Endometrial microvascular endothelial cells (primary cell): ENCODE results near the gene ZNF3. TPM values are rescaled to one million over a fixed set of nuclear protein-coding genes. Genes with fewer than 3 reads are reported as not detected.

Experiments used
- in situ Hi-C: cut with HindIII; loops from 2 replicates; pipeline ENCODE4 v1.10.0; 2017; ENCODE audit warnings: low sequenced_read_pairs, low pct_unique_long_range_greater_than_20kb; ENCODE audit errors: inconsistent ontology term
- total RNA-seq: library from RNA; depleted of rRNA; stranded (reverse); fragments of >200 nt; gene quantifications from one replicate; pipeline ENCODE4 v1.2.3, GENCODE V29; 2015; ENCODE audit errors: inconsistent ontology term

The ZNF3 gene
- total RNA-seq, 1 donor from 2014 or later = 14.9 TPM

- in situ Hi-C loops = no loop called here
These were observed 30.4 kb upstream of the ZNF3 start for GRCh38 chr7:100111914-100112313.

GRCh38 chr7:100111156-100111555 is 29.6 kb upstream of the ZNF3 start:
- in situ Hi-C loops = no loop called here

GRCh38 chr7:100109521-100110163 is 28.1 kb upstream of the ZNF3 start:
- in situ Hi-C loops = no loop called here

- in situ Hi-C loops = no loop called here
These were observed 26.4 kb upstream of the ZNF3 start for GRCh38 chr7:100107890-100108289.

- in situ Hi-C loops = no loop called here
These were observed 25.7 kb upstream of the ZNF3 start for GRCh38 chr7:100107125-100107737.

GRCh38 chr7:100106633-100107032 is 25.1 kb upstream of the ZNF3 start:
- in situ Hi-C loops = no loop called here

GRCh38 chr7:100105534-100105933 is 24.0 kb upstream of the ZNF3 start:
- in situ Hi-C loops = no loop called here

GRCh38 chr7:100102950-100103840 is 21.7 kb upstream of the ZNF3 start:
- in situ Hi-C loops = no loop called here

- in situ Hi-C loops = no loop called here
These were observed 19.7 kb upstream of the ZNF3 start, which contains the start of the genes AP4M1 and MCM7 for GRCh38 chr7:100101016-100101862. Gene AP4M1 (plus strand): TSS chr7:100101643. CDS start chr7:100101715, 72 bp downstream. Gene MCM7 (minus strand): TSS chr7:100101397. CDS start chr7:100101294, 103 bp downstream.

GRCh38 chr7:100100420-100101015 is 19.0 kb upstream of the ZNF3 start:
- in situ Hi-C loops = no loop called here

- in situ Hi-C loops = no loop called here
These were observed 17.9 kb upstream of the ZNF3 start for GRCh38 chr7:100099452-100099851.

- in situ Hi-C loops = no loop called here
These were observed 17.4 kb upstream of the ZNF3 start for GRCh38 chr7:100098913-100099312.

GRCh38 chr7:100095704-100096103 is 14.2 kb upstream of the ZNF3 start:
- in situ Hi-C loops = no loop called here

- in situ Hi-C loops = no loop called here
These were observed 13.8 kb upstream of the ZNF3 start for GRCh38 chr7:100095289-100095688.

- in situ Hi-C loops = no loop called here
These were observed 12.5 kb upstream of the ZNF3 start for GRCh38 chr7:100093925-100094486.

- in situ Hi-C loops = no loop called here
These were observed 12.0 kb upstream of the ZNF3 start for GRCh38 chr7:100093498-100093897.

GRCh38 chr7:100093054-100093453 is 11.5 kb upstream of the ZNF3 start:
- in situ Hi-C loops = no loop called here
